SK-N-MC (cell line): ENCODE data around the gene E2F4.

Source experiments
- EZH2 ChIP-seq: fragments of 200-600 bp; sonication (generic); IDR thresholded peaks from one replicate; pipeline ENCODE4 v1.6.1; 2017; ENCODE audit warnings: antibody characterized with exemption
- POLR2AphosphoS5 ChIP-seq: IDR thresholded peaks from 2 replicates; pipeline ENCODE4 v1.6.1; 2012; ENCODE audit warnings: mild to moderate bottlenecking, low read depth, low read length, borderline replicate concordance

- TF ChIP-seq EZH2 (no peak), POLR2AphosphoS5 (no peak)
These were observed 33.0 kb upstream of the E2F4 start for GRCh38 chr16:67158637-67159600.
